ENCODE data around the gene CENPP. TPM values are rescaled to one million over a fixed set of nuclear protein-coding genes. Genes with fewer than 3 reads are reported as not detected.
A peak's percentile ranks its signal among the peaks of the same experiment; 100 is the strongest.

The CENPP gene
- polyA plus RNA-seq, 2 of the 4 experiments (the other 2 are of a cell fraction): 7.2 to 13.4 TPM

GRCh38 chr9:92293452-92294296 is 32.1 kb upstream of the CENPP start, which contains the start of gene IARS1 (continued):
- TF ChIP-seq GATA3 (IDR thresholded peaks at IDR 0.05; ENCODE audit: borderline replicate concordance): peak; percentile 45; the same call in 1 of the 2 replicates
- peak; percentile 50 for TF ChIP-seq USF2 (IDR thresholded peaks at IDR 0.05)
- no peak for TF ChIP-seq ELK1 (IDR thresholded peaks at IDR 0.05; ENCODE audit: low read depth, low read length)
- peak; percentile 32; the same call in 1 of the 3 replicates for TF ChIP-seq SMC3 (IDR thresholded peaks at IDR 0.05)
- peak; percentile 88 to 96 for TF ChIP-seq CEBPB (IDR thresholded peaks at IDR 0.05)
- no peak for TF ChIP-seq TFCP2L1 (CRISPR knock-in tag; IDR thresholded peaks at IDR 0.05)
- TF ChIP-seq ZFP36 (IDR thresholded peaks at IDR 0.05; ENCODE audit: borderline replicate concordance, partially characterized antibody): no peak
- TF ChIP-seq SREBF2 (IDR thresholded peaks at IDR 0.05): no peak
- no peak for TF ChIP-seq NFE2L2 (conservative IDR thresholded peaks at IDR 0.05; ENCODE audit: low read length)
- TF ChIP-seq NPAS2 (CRISPR knock-in tag; IDR thresholded peaks at IDR 0.05; ENCODE audit: borderline replicate concordance): no peak
- no peak for TF ChIP-seq CBX2 (IDR thresholded peaks at IDR 0.05; ENCODE audit: borderline replicate concordance, low read depth)
- no peak for TF ChIP-seq ZSCAN20 (CRISPR knock-in tag; IDR thresholded peaks at IDR 0.05)
- TF ChIP-seq RNF2 (IDR thresholded peaks at IDR 0.05; ENCODE audit: borderline replicate concordance, low read depth): no peak
- TF ChIP-seq MAFK (IDR thresholded peaks at IDR 0.05; ENCODE audit: partially characterized antibody): no peak
- peak; percentile 77 for TF ChIP-seq PHF8 (IDR thresholded peaks at IDR 0.05; ENCODE audit: borderline replicate concordance, low read depth)
- TF ChIP-seq KDM5A (IDR thresholded peaks at IDR 0.05): peak; percentile 68; the same call in 1 of the 2 replicates
- peak; percentile 100 for TF ChIP-seq MAX (IDR thresholded peaks at IDR 0.05)
- no peak for TF ChIP-seq RARB (CRISPR knock-in tag; IDR thresholded peaks at IDR 0.05)
- peak; percentile 89 for TF ChIP-seq E2F6 (IDR thresholded peaks at IDR 0.05; ENCODE audit: borderline replicate concordance, low read depth)
- no peak for TF ChIP-seq HDAC2 (IDR thresholded peaks at IDR 0.05)
- TF ChIP-seq POLR2AphosphoS2 (conservative IDR thresholded peaks at IDR 0.05; ENCODE audit: low read length): no peak
- no peak for TF ChIP-seq KDM1A (IDR thresholded peaks at IDR 0.05; ENCODE audit: low read depth)
- peak; percentile 42; the same call in 2 of the 3 replicates for TF ChIP-seq CTCF (IDR thresholded peaks at IDR 0.05)
- no peak for TF ChIP-seq FOSB (CRISPR knock-in tag; IDR thresholded peaks at IDR 0.05)

- H3K9me3 ChIP-seq: no peaks in the 10 kb centered on the region
- ATAC-seq (peak; percentile 19 to 42; a peak in 3 of 6 replicates), DNase-seq (ENCODE audit: low read depth in 1 of 2, low spot score in 1 of 2) (peak in 1 of 2 experiments; percentile 29), FAIRE-seq (no peak)
- 4% methylated on average over 13 of the region's 13 CpGs for WGBS (ENCODE audit: missing lambda C conversion rate)
- H3K4me2 ChIP-seq: peak overlapping the region; percentile 96
- peak overlapping the region; percentile 96 to 97 for H3K27ac ChIP-seq
- H3K4me3 ChIP-seq: peak overlapping the region; percentile 73
- CTCF ChIA-PET: interaction anchor here (1.2 to 2.0 kb wide), 2 partner anchors 154 to 340 kb away, joined by 3 to 10 read pairs; no protein-coding TSS in a partner anchor
- POLR2A ChIA-PET: no interaction called here
- H3K4me1 ChIP-seq: peaks cover 22% of the 10 kb centered on the region
- TF ChIP-seq ZFP36 (IDR thresholded peaks at IDR 0.05; ENCODE audit: borderline replicate concordance, partially characterized antibody) (no peak), FOSB (CRISPR knock-in tag; IDR thresholded peaks at IDR 0.05) (no peak), MYC (IDR thresholded peaks at IDR 0.05; ENCODE audit: borderline replicate concordance, low read length) (no peak), FOSL2 (IDR thresholded peaks at IDR 0.05) (no peak), FOSL2 (CRISPR knock-in tag; IDR thresholded peaks at IDR 0.05) (no peak), BHLHE40 (IDR thresholded peaks at IDR 0.05; ENCODE audit: low read depth, low read length) (no peak), HMGXB4 (CRISPR knock-in tag; IDR thresholded peaks at IDR 0.05; ENCODE audit: borderline replicate concordance) (no peak), EHMT2 (IDR thresholded peaks at IDR 0.05; ENCODE audit: low read depth) (no peak), RFX5 (IDR thresholded peaks at IDR 0.05) (no peak), KDM1A (IDR thresholded peaks at IDR 0.05; ENCODE audit: low read depth) (no peak), POLR2AphosphoS2 (conservative IDR thresholded peaks at IDR 0.05; ENCODE audit: low read length) (no peak), EP300 (IDR thresholded peaks at IDR 0.05) (no peak), MAX (IDR thresholded peaks at IDR 0.05) (no peak), ZSCAN20 (CRISPR knock-in tag; IDR thresholded peaks at IDR 0.05) (no peak), POLR2A (IDR thresholded peaks at IDR 0.05; ENCODE audit: low read length) (no peak)
Measured at GRCh38 chr9:92294297-92294676, 31.5 kb upstream of the CENPP start.

Data from A549 (cell line).